Endodermal cell (in vitro differentiated cells): ENCODE measurements around the gene SYT17. TPM values are rescaled to one million over a fixed set of nuclear protein-coding genes. Genes with fewer than 3 reads are reported as not detected.

Experiments used
- DNase-seq: peaks from one replicate; pipeline ENCODE4 v3.0.0-alpha.2; 2017
- H3K27ac ChIP-seq: 2 replicates; pipeline ENCODE4 v1.5.1; 2013; ENCODE audit warnings: mild to moderate bottlenecking, low read depth, low read length, moderate library complexity
- H3K27me3 ChIP-seq: 2 replicates; pipeline ENCODE4 v1.6.1; 2013; ENCODE audit warnings: mild to moderate bottlenecking, low read length, moderate library complexity; ENCODE audit not compliant: insufficient read depth, control insufficient read depth, poor library complexity, severe bottlenecking
- H3K36me3 ChIP-seq: 2 replicates; pipeline ENCODE4 v1.7.0; 2013; ENCODE audit warnings: mild to moderate bottlenecking, low read length, moderate library complexity; ENCODE audit not compliant: control insufficient read depth, insufficient read depth
- H3K4me1 ChIP-seq: one replicate; pipeline ENCODE4 v1.7.0; 2013; ENCODE audit warnings: low read length; ENCODE audit not compliant: control insufficient read depth, insufficient read depth
- H3K4me3 ChIP-seq: 2 replicates; pipeline ENCODE4 v1.5.1; 2013; ENCODE audit warnings: mild to moderate bottlenecking, low read length, moderate library complexity
- H3K9ac ChIP-seq: 2 replicates; pipeline ENCODE4 v1.6.1; 2013; ENCODE audit warnings: mild to moderate bottlenecking, low read length, moderate library complexity; ENCODE audit not compliant: poor library complexity, severe bottlenecking; ENCODE audit errors: extremely low read depth
- H3K9me3 ChIP-seq: 2 replicates; pipeline ENCODE4 v1.6.1; 2013; ENCODE audit warnings: mild to moderate bottlenecking, low read length, moderate library complexity; ENCODE audit not compliant: control insufficient read depth
- H3K27ac Mint-ChIP-seq: 2 replicates; pipeline ENCODE4 v1.8.0; 2020; ENCODE audit warnings: mixed read lengths
- H3K27me3 Mint-ChIP-seq: 2 replicates; pipeline ENCODE4 v1.8.0; 2021; ENCODE audit warnings: mild to moderate bottlenecking, mixed read lengths; ENCODE audit not compliant: insufficient read depth
- H3K36me3 Mint-ChIP-seq: 2 replicates; pipeline ENCODE4 v1.8.0; 2020; ENCODE audit warnings: low read depth, mixed read lengths
- H3K4me1 Mint-ChIP-seq: 2 replicates; pipeline ENCODE4 v1.8.0; 2020; ENCODE audit warnings: mixed read lengths
- H3K4me3 Mint-ChIP-seq: 2 replicates; pipeline ENCODE4 v1.8.0; 2020; ENCODE audit warnings: mild to moderate bottlenecking, moderate library complexity, mixed read lengths
- H3K9me3 Mint-ChIP-seq: 2 replicates; pipeline ENCODE4 v1.8.0; 2020; ENCODE audit warnings: mild to moderate bottlenecking, mixed read lengths
- WGBS, 2 experiments: methylation state at CpG; one replicate each; pipeline versions ENCODE4 v1.1.5 to v1.1.7; 2013; ENCODE audit warnings: missing lambda C conversion rate in 2 of 2, mixed read lengths in 1 of 2; ENCODE audit not compliant: insufficient coverage in 1 of 2, insufficient read length in 1 of 2; 5-methylcytosine and 5-hydroxymethylcytosine counted together
- total RNA-seq, 2 donors: library from RNA; stranded (reverse); fragmentation: NEBNext Ultra II Directional in 1 of 2; extraction: Animal tissue kit (Norgen Biotek cat#: 25700) in 1 of 2; gene quantifications; 2 replicates in 1 of 2; 3 replicates in 1 of 2; pipeline ENCODE4 v1.2.1, GENCODE V29; 2021
- TF ChIP-seq, protein P1 (sequence below): fragments of 200-600 bp; sonication (generic); conservative IDR thresholded peaks from 2 replicates; pipeline ENCODE4 v1.5.0; 2021; ENCODE audit warnings: antibody characterized with exemption, mild to moderate bottlenecking

The SYT17 gene
- total RNA-seq, 2 donors from 2014 or later = 11.2 to 11.5 TPM

DNA sequence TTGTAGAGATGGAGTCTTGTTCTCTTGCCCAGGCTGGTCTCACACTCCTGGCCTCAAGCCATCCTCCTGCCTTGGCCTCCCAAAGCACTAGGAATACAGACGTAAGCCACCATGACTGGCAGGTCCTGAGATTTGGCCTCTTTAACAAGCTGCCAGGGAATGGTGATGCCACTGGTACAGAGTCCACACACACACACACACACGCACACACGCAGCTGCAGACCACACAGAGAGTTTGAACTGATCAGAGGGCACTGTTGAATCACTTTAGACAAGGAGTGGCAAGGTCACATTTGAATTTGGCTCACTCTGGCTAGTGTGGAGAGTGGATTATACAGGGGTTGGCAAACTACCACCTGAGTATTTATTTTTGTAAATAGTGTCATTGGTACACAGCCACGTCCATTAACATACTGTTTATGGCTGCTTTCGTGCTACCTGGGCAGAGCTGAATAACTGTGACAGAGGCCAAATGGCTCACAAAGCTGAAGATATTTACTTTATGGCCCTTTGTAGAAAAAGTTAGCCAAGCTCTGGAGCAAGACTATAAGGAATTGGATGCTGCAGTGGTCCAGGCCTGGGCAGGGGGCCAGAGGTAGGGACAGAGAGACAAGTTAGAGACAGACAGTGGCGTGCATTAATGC, 44.4 kb upstream of the SYT17 start:
- no peak overlapping the region for H3K27ac ChIP-seq
- H3K9ac ChIP-seq = no peak overlapping the region
- Mint-ChIP-seq H3K4me3 (no peak overlapping the region), H3K9me3 (peaks cover 19% of the 10 kb centered on the region), H3K36me3 (peaks cover 2% of the 10 kb centered on the region), H3K4me1 (peaks cover 11% of the 10 kb centered on the region), H3K27me3 (no peaks in the 10 kb centered on the region), H3K27ac (no peak overlapping the region)
- no peak for DNase-seq
- WGBS, 2 experiments = 90 to 93% methylated on average over 4 to 6 of the region's 6 CpGs
- TF ChIP-seq, protein P1, sequence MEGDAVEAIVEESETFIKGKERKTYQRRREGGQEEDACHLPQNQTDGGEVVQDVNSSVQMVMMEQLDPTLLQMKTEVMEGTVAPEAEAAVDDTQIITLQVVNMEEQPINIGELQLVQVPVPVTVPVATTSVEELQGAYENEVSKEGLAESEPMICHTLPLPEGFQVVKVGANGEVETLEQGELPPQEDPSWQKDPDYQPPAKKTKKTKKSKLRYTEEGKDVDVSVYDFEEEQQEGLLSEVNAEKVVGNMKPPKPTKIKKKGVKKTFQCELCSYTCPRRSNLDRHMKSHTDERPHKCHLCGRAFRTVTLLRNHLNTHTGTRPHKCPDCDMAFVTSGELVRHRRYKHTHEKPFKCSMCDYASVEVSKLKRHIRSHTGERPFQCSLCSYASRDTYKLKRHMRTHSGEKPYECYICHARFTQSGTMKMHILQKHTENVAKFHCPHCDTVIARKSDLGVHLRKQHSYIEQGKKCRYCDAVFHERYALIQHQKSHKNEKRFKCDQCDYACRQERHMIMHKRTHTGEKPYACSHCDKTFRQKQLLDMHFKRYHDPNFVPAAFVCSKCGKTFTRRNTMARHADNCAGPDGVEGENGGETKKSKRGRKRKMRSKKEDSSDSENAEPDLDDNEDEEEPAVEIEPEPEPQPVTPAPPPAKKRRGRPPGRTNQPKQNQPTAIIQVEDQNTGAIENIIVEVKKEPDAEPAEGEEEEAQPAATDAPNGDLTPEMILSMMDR = no peak
- H3K36me3 ChIP-seq = peaks cover 3% of the 10 kb centered on the region
- H3K9me3 ChIP-seq = peaks cover 16% of the 10 kb centered on the region
- no peak overlapping the region for H3K4me3 ChIP-seq
- H3K4me1 ChIP-seq = no peaks in the 10 kb centered on the region
- H3K27me3 ChIP-seq = no peaks in the 10 kb centered on the region

GRCh38 chr16:19126300-19126699, 41.7 kb upstream of the SYT17 start:
- Mint-ChIP-seq H3K36me3 (peaks cover 2% of the 10 kb centered on the region), H3K27me3 (no peaks in the 10 kb centered on the region), H3K9me3 (peaks cover 19% of the 10 kb centered on the region), H3K4me1 (peaks cover 17% of the 10 kb centered on the region), H3K4me3 (no peak overlapping the region), H3K27ac (no peak overlapping the region)
- Histone ChIP-seq H3K9ac (no peak overlapping the region), H3K36me3 (no peaks in the 10 kb centered on the region), H3K4me3 (no peak overlapping the region), H3K27ac (no peak overlapping the region), H3K9me3 (peaks cover 16% of the 10 kb centered on the region), H3K27me3 (no peaks in the 10 kb centered on the region), H3K4me1 (peaks cover 3% of the 10 kb centered on the region)
- TF ChIP-seq, protein P1 = no peak
- DNase-seq = no peak

DNA sequence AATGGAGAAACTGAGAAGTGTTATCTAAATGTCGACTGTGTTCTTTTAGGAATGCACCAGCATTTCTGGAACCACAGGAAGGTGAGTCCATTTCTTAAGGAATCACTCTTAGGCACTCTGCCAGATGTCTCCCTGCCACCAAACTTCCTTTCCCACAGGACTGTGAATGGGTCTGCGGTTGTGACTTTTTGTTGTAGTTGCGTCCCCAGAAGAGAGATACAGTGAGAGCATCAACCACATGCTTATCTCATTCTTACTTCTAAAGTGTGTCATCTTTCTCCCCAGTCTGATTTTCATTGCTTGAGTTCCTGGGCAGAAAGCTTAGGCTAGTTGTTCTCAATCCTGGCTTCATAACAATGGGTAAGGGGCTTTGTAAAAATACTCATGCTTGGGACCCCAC, 40.8 kb upstream of the SYT17 start:
- DNase-seq = no peak
- Mint-ChIP-seq H3K4me1 (peaks cover 19% of the 10 kb centered on the region), H3K9me3 (peaks cover 19% of the 10 kb centered on the region), H3K36me3 (peaks cover 2% of the 10 kb centered on the region), H3K27me3 (no peaks in the 10 kb centered on the region), H3K4me3 (no peak overlapping the region), H3K27ac (no peak overlapping the region)
- Histone ChIP-seq H3K9me3 (peaks cover 16% of the 10 kb centered on the region), H3K4me1 (peaks cover 3% of the 10 kb centered on the region), H3K27me3 (no peaks in the 10 kb centered on the region), H3K27ac (no peak overlapping the region), H3K9ac (no peak overlapping the region), H3K4me3 (no peak overlapping the region), H3K36me3 (no peaks in the 10 kb centered on the region)
- TF ChIP-seq, protein P1 = no peak
- 91 to 93% methylated on average over 3 of the region's 3 CpGs for WGBS, 2 experiments
